ENCODE data around the gene PDE10A.
A peak's percentile ranks its signal among the peaks of the same experiment; 100 is the strongest.
"Not testable (repeated sequence)": the region's sequence is repeated elsewhere in the genome, so short reads cannot be mapped to it uniquely, and the experiment has no call there.

PDE10A gene

DNA sequence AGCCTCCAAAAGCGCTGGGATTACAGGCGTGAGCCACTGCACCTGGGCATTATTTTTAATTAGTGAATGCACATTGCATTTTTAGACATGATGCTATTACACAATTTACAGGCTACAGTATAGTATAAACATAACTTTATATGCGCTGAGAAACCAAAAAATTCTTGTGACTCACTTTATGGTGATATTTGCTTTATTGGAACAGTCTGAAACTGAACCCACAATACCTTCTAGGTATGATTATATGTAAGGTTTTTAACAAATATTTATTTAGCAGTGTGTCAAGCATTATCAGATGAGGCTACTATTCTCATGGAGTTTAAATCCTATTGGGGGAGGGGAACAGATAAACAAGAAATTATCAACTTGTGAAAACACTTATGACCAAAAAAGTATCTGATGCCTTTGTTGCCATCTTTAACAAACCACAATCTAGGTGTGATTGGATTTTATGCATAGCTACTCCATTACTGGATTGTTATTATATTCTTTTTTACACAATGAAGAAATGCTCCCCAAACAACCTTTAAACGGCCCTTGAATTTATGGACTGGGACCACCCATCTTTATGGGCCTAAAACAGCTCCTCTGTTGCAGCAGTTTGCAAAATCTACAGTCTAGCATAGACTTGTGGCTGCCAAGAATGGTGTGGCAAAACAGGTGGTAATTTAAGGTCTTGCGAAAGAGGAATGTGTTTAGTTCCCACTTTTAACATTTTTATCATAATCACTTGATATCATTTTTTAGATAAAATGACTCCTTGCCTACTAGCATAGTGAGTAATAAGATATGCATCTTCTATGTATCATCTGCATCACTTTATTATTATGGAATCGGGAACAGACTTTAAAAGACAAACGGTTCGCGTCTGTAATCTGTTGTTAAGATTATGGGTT is 194.5 kb downstream of the PDE10A start:
- TF ChIP-seq, protein P1, sequence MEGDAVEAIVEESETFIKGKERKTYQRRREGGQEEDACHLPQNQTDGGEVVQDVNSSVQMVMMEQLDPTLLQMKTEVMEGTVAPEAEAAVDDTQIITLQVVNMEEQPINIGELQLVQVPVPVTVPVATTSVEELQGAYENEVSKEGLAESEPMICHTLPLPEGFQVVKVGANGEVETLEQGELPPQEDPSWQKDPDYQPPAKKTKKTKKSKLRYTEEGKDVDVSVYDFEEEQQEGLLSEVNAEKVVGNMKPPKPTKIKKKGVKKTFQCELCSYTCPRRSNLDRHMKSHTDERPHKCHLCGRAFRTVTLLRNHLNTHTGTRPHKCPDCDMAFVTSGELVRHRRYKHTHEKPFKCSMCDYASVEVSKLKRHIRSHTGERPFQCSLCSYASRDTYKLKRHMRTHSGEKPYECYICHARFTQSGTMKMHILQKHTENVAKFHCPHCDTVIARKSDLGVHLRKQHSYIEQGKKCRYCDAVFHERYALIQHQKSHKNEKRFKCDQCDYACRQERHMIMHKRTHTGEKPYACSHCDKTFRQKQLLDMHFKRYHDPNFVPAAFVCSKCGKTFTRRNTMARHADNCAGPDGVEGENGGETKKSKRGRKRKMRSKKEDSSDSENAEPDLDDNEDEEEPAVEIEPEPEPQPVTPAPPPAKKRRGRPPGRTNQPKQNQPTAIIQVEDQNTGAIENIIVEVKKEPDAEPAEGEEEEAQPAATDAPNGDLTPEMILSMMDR (IDR thresholded peaks at IDR 0.05): no peak
- Histone ChIP-seq H3K4me3 (no peak overlapping the region), H3K27ac (no peak overlapping the region)
- DNase-seq (ENCODE audit: low spot score): no peak

DNA sequence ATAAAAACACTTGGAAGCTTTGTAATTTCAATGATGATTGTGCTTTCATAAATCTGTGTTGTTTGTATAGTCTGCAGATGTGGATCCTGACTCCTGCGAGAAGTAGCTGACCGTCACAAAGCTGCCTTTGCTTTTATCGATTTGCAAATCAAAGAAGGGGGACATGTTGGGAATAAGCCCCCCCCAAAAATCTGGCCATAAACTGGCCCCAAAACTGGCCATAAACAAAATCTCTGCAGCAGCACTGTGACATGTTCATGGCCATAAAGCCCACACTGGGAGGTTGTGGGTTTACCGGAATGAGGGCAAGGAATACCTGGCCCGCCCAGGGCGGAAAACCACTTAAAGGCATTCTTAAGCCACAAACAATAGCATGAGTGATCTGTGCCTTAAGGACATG is 199.5 kb downstream of the PDE10A start:
- H3K27ac ChIP-seq; H3K4me3 ChIP-seq; DNase-seq (ENCODE audit: low spot score): not testable (repeated sequence)

DNA sequence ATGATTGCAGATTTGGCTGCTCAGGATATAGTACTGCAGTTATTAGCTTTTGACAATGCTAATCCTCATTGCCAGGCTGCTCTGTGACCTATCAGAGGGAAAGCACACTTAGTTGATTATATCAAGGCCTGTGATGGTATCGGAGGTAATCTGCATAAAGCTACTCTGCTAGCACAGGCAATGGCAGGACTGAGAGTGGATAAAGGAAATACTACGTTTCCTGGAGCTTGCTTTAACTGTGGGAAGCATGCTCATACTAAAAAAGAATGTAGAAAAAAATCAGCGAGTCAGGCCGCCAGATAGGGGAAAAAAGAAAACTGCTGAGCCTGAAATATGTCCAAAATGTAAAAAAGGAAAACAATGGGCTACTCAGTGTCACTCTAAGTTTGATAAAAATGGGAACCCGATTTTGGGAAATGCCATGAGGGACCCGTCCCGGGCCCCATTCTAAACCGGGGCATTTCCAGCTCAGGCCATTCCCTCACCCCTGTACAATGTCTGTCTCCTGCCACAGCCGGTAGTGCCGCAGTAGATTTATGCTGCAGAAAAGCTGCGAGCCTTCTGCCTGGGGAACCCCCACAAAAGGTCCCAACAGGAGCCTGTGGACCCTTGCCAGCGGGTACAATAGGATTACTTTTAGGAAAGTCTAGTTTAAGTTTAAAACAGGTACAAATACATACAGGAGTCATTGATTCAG is 203.3 kb downstream of the PDE10A start:
- not testable (repeated sequence) for H3K27ac ChIP-seq; DNase-seq (ENCODE audit: low spot score)
- peak overlapping the region; percentile 38 for H3K4me3 ChIP-seq

DNA sequence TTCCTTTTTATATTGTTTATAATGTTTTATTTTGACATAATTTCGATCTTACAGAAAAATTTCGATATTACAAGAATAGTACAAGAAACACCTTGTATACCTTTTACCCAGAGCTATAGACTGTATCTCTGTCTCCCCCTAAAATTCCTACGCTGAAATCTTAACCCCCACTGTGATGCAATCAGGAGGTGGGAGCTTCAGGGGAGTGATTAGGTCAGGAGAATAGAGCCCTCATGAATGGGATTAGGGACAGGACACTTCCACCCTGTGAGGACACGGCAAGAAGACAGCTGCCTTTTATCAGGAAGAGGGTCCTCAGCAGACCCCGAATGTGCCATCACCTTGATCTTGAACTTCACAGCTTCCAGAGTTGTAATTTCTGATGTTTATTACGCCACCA is 204.9 kb downstream of the PDE10A start:
- DNase-seq (ENCODE audit: low spot score): no peak
- Histone ChIP-seq H3K27ac (no peak overlapping the region), H3K4me3 (no peak overlapping the region)
- TF ChIP-seq, protein P1 (IDR thresholded peaks at IDR 0.05): no peak

DNA sequence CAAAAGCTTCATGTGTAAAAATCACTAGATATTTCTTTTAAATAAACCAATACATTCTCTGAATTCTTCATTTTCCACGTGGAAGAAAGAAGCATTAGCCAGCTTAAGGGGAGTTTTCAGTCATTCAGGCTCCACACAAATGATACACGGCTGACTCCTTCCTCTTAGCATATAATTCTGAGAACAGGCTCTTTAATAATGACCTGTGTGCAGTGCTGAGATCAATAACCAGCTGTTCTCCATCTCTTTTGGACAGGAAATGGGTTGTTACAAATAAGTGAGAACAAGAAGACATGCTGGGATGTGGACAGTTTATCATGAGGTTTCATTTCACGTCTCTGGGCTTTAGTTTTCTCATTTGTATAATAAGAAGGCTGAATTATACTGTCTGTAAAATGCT is 206.8 kb downstream of the PDE10A start:
- Histone ChIP-seq H3K4me3 (no peak overlapping the region), H3K27ac (no peak overlapping the region)
- TF ChIP-seq, protein P1 (IDR thresholded peaks at IDR 0.05): no peak
- DNase-seq (ENCODE audit: low spot score): no peak

GRCh38 chr6:165455488-165455887 is 207.6 kb downstream of the PDE10A start:
- no peak for DNase-seq (ENCODE audit: low spot score)
- no peak overlapping the region for H3K27ac ChIP-seq
- H3K4me3 ChIP-seq: no peak overlapping the region
- TF ChIP-seq, protein P1 (IDR thresholded peaks at IDR 0.05): no peak

DNA sequence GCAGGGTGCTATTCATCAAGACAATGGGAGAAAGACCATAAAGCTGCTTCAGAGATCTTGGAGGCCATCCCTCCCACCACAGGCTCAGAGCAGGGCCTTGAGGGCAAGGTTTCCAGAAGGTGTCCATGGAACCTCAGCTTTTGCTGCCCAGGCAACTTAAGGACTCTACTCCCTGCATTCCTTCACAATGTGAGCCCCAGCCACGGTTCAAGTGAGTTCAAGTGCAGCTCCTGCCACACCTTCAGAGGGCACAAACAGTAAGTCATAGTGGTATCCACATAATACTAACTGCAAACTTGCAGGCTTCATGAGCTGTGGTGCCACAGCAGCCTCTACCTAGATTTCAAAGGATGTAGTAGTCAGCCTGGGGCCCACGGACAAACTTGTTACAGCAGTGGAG is 209.6 kb downstream of the PDE10A start:
- DNase-seq (ENCODE audit: low spot score): no peak
- TF ChIP-seq, protein P1 (IDR thresholded peaks at IDR 0.05): no peak
- Histone ChIP-seq H3K4me3 (no peak overlapping the region), H3K27ac (no peak overlapping the region)

DNA sequence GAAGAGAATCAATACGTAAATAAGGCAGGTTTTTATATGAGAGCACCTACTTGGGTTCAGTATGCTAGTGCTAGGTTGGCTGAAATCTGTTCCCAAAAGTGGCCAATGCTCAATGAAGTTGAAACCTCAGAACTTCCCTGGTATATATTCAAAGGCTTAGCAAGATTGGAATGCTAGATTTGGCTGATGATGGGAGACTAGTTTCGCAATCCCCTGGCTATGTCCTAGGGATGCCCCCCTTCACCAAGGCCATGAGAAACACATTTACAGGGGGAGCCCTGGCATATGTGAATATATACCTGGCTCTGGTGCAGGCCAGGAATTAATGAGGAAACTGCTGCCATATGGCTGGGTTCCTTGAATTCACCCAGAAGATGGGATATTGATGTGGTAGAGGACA is 211.2 kb downstream of the PDE10A start:
- TF ChIP-seq, protein P1 (IDR thresholded peaks at IDR 0.05): no peak

More for the DNA sequence above, 211.2 kb downstream of the PDE10A start:
- Histone ChIP-seq H3K4me3 (no peak overlapping the region), H3K27ac (no peak overlapping the region)
- DNase-seq (ENCODE audit: low spot score): no peak
